NCI-H2196 (cell line): ENCODE data around the gene BRPF1.

ENCODE experiments used
- DNase-seq: peaks from one replicate; lab custom pipeline; 2025; ENCODE audit not compliant: unreplicated experiment; lab: John Stamatoyannopoulos, UW

BRPF1 gene

DNA sequence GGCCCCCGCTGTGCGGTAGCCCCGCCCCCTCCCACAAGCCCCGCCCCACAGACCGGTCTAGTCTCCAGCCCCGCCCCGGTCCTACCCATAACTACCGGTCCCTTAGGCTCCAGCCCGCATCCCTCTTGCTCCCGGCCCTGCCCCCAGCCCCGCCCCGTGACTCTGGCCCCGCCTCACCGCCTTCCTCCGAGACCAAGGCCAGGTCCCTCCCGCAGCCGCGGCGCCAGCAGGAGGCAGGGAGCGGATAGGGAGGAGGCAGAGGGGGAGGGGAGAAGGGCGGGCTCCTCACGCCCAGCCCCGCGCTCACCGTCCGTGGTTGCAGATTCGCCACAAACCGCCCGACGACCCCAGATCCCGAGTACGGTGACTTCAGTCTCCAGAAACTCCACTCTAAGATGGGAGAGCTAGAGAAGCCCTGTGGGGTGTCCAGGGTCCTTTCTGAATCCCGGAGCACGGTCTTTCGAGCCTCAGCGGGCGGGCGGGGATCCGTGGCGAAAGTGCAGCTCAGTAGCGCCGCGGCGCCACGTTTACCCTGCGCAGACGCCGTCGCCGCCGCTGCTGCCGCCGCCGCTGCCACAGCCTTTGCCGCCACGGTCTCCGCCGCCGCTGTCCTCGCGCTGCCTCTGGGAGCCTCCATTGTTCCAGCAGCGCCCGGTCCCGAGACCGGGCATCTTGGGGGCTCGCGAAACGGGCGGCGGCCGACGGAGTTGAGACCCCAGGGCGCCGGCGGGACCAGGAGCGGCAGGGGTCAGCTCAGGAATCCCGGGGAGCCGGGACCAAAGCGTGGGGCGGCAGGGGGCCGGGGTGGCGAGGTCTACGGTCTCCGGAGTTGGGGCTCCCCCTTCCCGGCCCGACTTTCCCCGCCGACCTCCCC, at the start of gene BRPF1:
TSS of gene BRPF1 (plus strand) at position 530 of the 874 bp plus-strand sequence. CDS start 2,406 bp downstream, outside the sequence.
- DNase-seq, result peak; percentile 90

GRCh38 chr3:9682096-9682495, 49.4 kb upstream of the BRPF1 start:
- no peak for DNase-seq

GRCh38 chr3:9683426-9683825, 48.1 kb upstream of the BRPF1 start:
- DNase-seq, result no peak

DNA sequence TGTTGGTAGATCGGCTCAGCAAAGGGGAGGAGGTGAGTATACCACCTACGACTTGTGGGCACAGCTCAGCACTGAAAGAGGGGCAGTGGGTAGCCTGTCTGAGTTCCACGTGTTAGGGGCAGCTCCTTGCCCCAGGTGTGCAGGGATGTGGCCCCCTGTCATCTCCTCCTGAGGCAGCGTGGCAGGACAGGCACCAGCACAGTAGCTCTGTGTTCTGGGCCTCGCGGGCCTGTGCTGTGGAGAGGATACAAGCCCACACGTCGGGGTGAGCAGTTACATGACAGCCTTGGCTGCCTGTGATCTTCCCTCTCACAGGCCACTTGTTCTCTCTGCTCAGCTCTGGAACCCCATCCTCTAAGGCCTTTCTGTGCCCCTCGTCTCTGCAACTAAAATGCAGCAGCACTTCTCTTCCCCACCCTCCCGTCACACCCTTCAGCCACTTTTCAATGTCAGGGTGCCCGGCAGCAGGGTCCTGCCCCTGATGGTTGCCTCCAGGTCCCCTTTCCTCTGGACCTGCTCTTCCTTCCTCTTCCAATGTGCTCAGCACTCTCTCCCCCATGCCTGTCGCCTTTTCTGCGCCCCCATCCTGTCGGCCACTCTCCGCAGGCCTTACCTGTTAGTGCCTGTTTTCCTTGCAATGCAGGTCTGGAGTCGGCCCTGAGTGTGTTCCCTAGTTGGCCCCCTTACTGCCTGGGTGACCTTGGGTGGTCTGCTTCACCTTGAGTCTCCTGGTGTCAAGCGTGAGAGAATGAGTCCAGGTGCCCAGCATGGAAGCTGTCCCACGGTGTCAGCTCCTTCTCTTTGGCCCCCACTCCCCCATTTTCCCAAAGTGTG, 46.1 kb upstream of the BRPF1 start:
- DNase-seq, result no peak

DNA sequence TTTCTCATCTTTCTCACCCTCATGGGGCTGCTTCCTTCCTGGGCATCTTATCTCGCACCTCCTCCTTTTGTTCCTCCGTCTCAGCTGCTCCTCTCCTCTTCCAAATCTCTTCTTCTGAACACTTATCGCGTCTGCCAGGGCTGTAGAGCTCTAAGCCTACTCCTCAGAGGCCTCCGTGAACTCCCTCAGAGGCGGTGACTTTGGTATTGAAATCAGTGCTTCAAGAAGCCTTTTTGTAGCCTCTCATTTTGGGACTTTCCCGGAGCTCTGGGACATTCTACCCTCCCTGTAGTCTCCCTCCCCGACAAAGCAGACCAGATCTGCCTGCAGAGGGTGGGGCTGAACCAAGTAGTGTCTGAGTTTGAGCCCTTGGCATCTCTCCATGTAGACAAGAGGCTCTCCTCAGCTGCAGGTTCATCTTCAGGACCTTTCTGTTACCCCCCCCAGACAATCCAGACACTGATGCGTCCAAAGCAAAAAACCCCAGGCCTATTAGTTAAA, 45.4 kb upstream of the BRPF1 start:
- DNase-seq, result no peak

DNA sequence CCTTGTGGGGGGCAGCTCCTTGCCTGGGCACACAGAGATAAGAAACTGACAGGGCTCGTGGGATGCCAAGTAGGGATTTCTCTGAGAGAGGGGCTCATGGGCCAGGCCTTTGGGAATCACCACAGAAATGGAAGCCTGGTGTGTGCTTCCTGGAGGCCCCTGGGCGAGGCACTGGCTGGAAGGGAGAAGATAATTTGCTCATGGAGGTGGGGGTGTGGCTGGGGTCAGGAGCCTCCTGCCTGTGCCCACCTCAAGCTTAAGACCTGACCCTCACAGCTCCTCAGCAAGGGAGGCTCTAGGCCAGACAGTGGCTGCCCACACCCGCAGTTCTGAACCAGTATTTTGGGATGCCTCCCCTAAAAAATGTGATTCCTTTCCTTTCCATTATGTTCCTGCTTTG, 44.8 kb upstream of the BRPF1 start:
- no peak for DNase-seq

DNA sequence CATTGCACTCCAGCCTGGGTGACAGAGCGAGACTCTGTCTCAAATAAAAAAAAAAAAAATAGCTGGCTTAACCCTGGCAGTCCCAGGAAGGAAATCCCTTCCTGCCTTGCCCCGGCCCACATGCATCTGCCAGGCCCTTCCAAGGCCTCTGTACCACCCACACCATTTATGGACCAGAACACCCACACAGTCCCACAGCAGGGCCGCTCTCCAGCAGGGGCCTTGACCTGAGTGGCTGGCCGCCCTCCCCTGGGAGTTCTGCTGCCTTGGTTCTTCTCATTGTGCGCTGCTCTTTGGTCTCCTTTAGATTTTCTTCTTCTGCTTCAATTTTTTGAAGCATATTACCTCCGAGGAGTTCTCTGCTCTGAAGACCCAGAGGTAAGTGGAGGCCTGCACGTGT, 44.0 kb upstream of the BRPF1 start:
- no peak for DNase-seq

- no peak for DNase-seq
These were observed 42.6 kb upstream of the BRPF1 start for GRCh38 chr3:9688961-9689360.

DNA sequence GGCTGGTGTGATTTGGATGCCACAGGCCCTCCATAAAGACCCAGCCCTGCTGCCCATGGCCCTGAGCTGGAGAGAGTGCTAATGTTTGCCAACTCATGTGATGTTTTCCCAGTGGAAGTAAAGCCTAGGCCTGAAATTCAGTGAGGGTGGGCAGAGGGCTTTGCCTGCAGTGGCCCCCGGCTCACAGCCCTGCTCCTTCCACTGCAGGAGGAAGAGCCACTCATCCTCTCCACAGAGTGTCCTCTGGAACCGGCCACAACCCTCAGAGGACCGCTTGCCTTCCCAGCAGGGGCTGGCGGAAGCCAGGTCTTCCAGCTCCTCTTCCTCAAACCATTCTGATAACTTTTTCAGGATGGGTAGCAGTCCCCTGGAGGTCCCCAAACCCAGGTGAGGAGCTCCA, 41.8 kb upstream of the BRPF1 start:
- no peak for DNase-seq

- no peak for DNase-seq
These were observed 40.8 kb upstream of the BRPF1 start for GRCh38 chr3:9690451-9691450.

GRCh38 chr3:9691636-9692035, 39.9 kb upstream of the BRPF1 start:
- no peak for DNase-seq

DNA sequence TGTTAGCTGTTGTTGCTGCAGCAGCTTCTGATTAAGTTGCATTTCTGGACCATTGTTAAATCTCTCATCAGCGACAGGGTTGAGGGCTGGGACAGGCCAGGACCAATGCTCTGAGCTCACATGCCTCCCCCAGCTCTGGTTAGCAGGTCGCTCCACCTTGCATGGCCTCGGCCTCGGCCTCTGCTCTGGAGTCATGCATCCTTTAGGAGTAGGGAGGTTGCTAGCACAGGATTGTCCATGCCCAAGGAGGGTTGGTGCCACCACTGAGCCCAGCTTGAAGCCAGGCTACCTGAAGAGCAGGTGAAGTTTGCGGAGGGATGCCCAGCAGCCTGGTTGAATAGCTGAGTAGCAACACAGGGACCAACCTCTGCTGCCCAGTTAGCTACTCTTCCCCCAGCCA, 39.1 kb upstream of the BRPF1 start:
- no peak for DNase-seq

GRCh38 chr3:9695345-9695744, 36.2 kb upstream of the BRPF1 start:
- no peak for DNase-seq

DNA sequence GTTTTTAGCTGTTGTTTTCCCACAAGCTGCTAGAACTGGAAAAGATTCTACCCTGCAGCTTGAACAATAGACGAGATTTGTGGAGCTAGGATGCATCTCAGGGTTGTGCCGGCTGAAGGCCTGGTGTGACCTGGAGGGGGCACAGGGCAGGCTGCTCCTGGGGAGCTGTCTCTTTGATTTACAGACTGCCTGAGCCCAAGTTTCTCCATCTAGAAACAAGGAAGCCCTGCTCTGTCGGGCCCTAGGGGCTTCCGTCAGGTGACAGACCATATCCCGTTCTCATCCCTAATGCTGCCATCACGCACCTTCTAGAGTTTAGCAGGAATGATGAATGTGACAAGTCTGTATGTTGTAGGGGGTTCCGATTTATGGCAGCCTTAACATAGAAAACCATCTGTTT, 35.8 kb upstream of the BRPF1 start:
- no peak for DNase-seq

- peak; percentile 1 for DNase-seq
These were observed 34.9 kb upstream of the BRPF1 start for GRCh38 chr3:9696480-9697220.

- DNase-seq, result no peak
These were observed 33.6 kb upstream of the BRPF1 start for GRCh38 chr3:9697892-9698291.

- DNase-seq, result no peak
These were observed 33.2 kb upstream of the BRPF1 start for GRCh38 chr3:9698293-9698692.

- no peak for DNase-seq
These were observed 31.0 kb upstream of the BRPF1 start for GRCh38 chr3:9700536-9700935.

GRCh38 chr3:9701006-9701405, 30.5 kb upstream of the BRPF1 start:
- DNase-seq, result no peak

GRCh38 chr3:9701711-9702110, 29.8 kb upstream of the BRPF1 start:
- DNase-seq, result no peak
